CD4-positive, alpha-beta T cell (primary cell): ENCODE results near the gene NEMF. TPM values are rescaled to one million over a fixed set of nuclear protein-coding genes. Genes with fewer than 3 reads are reported as not detected.

Experiments
- ATAC-seq: fragments of 200-7000 bp; cut with Tn5 transposase; one replicate; pipeline ENCODE4 v1.10.0; 2022; ENCODE audit warnings: mild to moderate bottlenecking; ENCODE audit not compliant: poor library complexity
- CTCF ChIA-PET: fragments of 350-600 bp; sonication (Branson Sonifier 250); formaldehyde crosslinking; loops from one replicate; lab custom pipeline; 2021; ENCODE audit warnings: antibody characterized with exemption, inconsistent platforms; lab: Charles Lee
- POLR2A ChIA-PET: fragments of 350-600 bp; sonication (Branson Sonifier 250); formaldehyde crosslinking; loops from one replicate; lab custom pipeline; 2021; ENCODE audit warnings: antibody characterized with exemption, inconsistent platforms; lab: Charles Lee
- DNase-seq, 14 experiments: peaks; one replicate each; pipeline ENCODE4 v3.0.0-alpha.2; 2013 to 2020; ENCODE audit warnings: mixed read lengths in 2 of 14
- H3K27ac ChIP-seq, 2 donors: one replicate each; pipeline versions ENCODE4 v1.5.1 to v1.7.0; 2013; ENCODE audit warnings: low read length in 2 of 2, low read depth in 1 of 2, mild to moderate bottlenecking in 1 of 2
- H3K27me3 ChIP-seq, 2 experiments: 1 replicate in 1 of 2; 2 replicates in 1 of 2; pipeline versions ENCODE4 v1.6.1 to v1.7.0; 2013; ENCODE audit warnings: low read length in 2 of 2, control low read depth in 1 of 2, mild to moderate bottlenecking in 1 of 2, moderate library complexity in 1 of 2; ENCODE audit not compliant: insufficient read depth in 2 of 2, control insufficient read depth in 1 of 2
- H3K36me3 ChIP-seq: one replicate; pipeline ENCODE4 v1.6.1; 2013; ENCODE audit warnings: low read length, control low read depth; ENCODE audit not compliant: insufficient read depth
- H3K4me1 ChIP-seq: one replicate; pipeline ENCODE4 v1.6.1; 2013; ENCODE audit warnings: low read length, control low read depth; ENCODE audit not compliant: insufficient read depth
- H3K4me3 ChIP-seq: one replicate; pipeline ENCODE4 v1.5.1; 2013; ENCODE audit warnings: mild to moderate bottlenecking, low read length, moderate library complexity
- H3K9me3 ChIP-seq, 2 experiments: 1 replicate in 1 of 2; 2 replicates in 1 of 2; pipeline versions ENCODE4 v1.6.1 to v1.7.0; 2013; ENCODE audit warnings: low read length in 2 of 2, mild to moderate bottlenecking in 2 of 2, control low read depth in 1 of 2, moderate library complexity in 1 of 2; ENCODE audit not compliant: control insufficient read depth in 1 of 2, insufficient read depth in 1 of 2
- H3K27ac Mint-ChIP-seq: one replicate; pipeline ENCODE4 v1.8.0; 2020; ENCODE audit warnings: mixed read lengths
- H3K27me3 Mint-ChIP-seq: one replicate; pipeline ENCODE4 v1.8.0; 2021; ENCODE audit warnings: mixed read lengths
- H3K36me3 Mint-ChIP-seq: one replicate; pipeline ENCODE4 v1.8.0; 2021; ENCODE audit warnings: low read depth, mixed read lengths
- H3K4me1 Mint-ChIP-seq: one replicate; pipeline ENCODE4 v1.8.0; 2021; ENCODE audit warnings: low read depth, mixed read lengths
- H3K4me3 Mint-ChIP-seq: one replicate; pipeline ENCODE4 v1.8.0; 2020; ENCODE audit warnings: mild to moderate bottlenecking, mixed read lengths
- H3K9me3 Mint-ChIP-seq: one replicate; pipeline ENCODE4 v1.8.0; 2020; ENCODE audit warnings: mixed read lengths
- CTCF ChIP-seq: fragments of 200-600 bp; IDR thresholded peaks from one replicate; pipeline ENCODE4 v1.8.0; 2022; ENCODE audit warnings: antibody characterized with exemption, mild to moderate bottlenecking
- intact Hi-C, 2 experiments: fragments of 100-400 bp; cut with DNase I in 1 of 2; cut with micrococcal nuclease in 1 of 2; formaldehyde crosslinking; loops; one replicate each; pipeline versions ENCODE4 v1.15.1 to v1.9.0; 2023 to 2025; cut with DNase I, micrococcal nuclease
- total RNA-seq, 174 experiments: library from RNA in 2 of 174; stranded (reverse) in 2 of 174; gene quantifications; one replicate each; pipeline ENCODE4 v1.2.3 and lab custom pipeline; 2021 to 2026

The NEMF gene
- total RNA-seq, 2 experiments from 2014 or later, result 96.0 to 97.7 TPM

- Mint-ChIP-seq H3K27me3 (no peaks in the 10 kb centered on the region), H3K9me3 (no peaks in the 10 kb centered on the region), H3K4me3 (no peak overlapping the region), H3K36me3 (no peaks in the 10 kb centered on the region), H3K4me1 (peaks cover 18% of the 10 kb centered on the region), H3K27ac (no peak overlapping the region)
- ATAC-seq (peak; percentile 53), DNase-seq (peak in 3 of 14 experiments; percentile 38 to 52 (median 47))
- Histone ChIP-seq H3K27me3 (no peaks in the 10 kb centered on the region), H3K36me3 (no peaks in the 10 kb centered on the region), H3K9me3 (no peaks in the 10 kb centered on the region), H3K4me3 (no peak overlapping the region), H3K4me1 (peaks cover 17% of the 10 kb centered on the region), H3K27ac (peak overlapping the region in 1 of 2 donors; percentile 29)
- POLR2A ChIA-PET, result interaction anchor here (1.0 to 2.5 kb wide), 8 partner anchors 12 to 236 kb away, joined by 3 to 19 read pairs (median 10); partner anchors contain the start of genes ARF6 and VCPKMT
- CTCF ChIA-PET, result interaction anchor here (1.0 to 2.4 kb wide), 15 partner anchors 9 to 236 kb away, joined by 3 to 15 read pairs (median 5); partner anchors contain the start of genes ARF6, NEMF and VCPKMT
- no peak for TF ChIP-seq CTCF
- intact Hi-C loops, result no loop called here
Observed at GRCh38 chr14:49880267-49881064, 27.9 kb upstream of the NEMF start.

DNA sequence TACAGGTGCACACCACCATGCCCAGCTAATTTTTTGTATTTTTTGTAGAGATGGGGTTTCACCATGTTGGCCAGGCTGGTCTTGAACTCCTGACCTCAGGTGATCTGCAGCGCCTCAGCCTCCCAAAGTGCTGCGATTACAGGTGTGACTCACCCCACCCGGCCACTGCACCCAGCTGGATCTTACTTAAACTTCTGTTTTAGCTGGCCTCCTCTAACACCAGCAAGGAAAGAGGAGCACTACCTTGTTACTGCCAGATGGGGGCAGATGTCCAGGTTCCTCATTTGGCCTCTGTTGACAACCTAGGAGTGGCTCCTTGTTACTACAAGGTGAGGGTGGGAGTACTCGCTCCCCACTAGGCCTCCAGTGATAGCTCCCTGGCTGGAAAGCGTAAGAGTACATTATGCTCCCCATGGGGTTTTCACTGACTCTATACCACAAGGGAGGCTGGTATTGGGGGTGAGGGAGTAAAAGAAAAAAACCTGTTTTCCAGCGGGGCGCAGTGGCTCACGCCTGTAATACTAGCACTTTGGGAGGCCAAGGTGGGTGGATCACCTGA is 27.1 kb upstream of the NEMF start:
- Histone ChIP-seq H3K36me3 (no peaks in the 10 kb centered on the region), H3K27ac (no peak overlapping the region), H3K4me1 (peaks cover 17% of the 10 kb centered on the region), H3K27me3 (no peaks in the 10 kb centered on the region), H3K9me3 (no peaks in the 10 kb centered on the region), H3K4me3 (no peak overlapping the region)
- intact Hi-C loops, result loop anchor here in 1 of 2 experiments (1.0 kb wide), 1 partner anchor 226 kb away; no protein-coding TSS in a partner anchor
- H3K27me3 Mint-ChIP-seq, result no peaks in the 10 kb centered on the region
- no peak overlapping the region for H3K4me3 Mint-ChIP-seq
- peak; percentile 46 for TF ChIP-seq CTCF
- DNase-seq (peak; percentile 22 to 86 (median 38)), ATAC-seq (peak; percentile 94)
- ChIA-PET CTCF (interaction anchor here (0.5 to 2.4 kb wide), 18 partner anchors 8 to 237 kb away, joined by 3 to 15 read pairs (median 5); partner anchors contain the start of genes ARF6, NEMF and VCPKMT), POLR2A (interaction anchor here (0.8 to 2.5 kb wide), 10 partner anchors 12 to 237 kb away, joined by 3 to 19 read pairs (median 10); partner anchors contain the start of genes ARF6 and VCPKMT)
- peaks cover 18% of the 10 kb centered on the region for H3K4me1 Mint-ChIP-seq
- H3K9me3 Mint-ChIP-seq, result no peaks in the 10 kb centered on the region
- H3K36me3 Mint-ChIP-seq, result no peaks in the 10 kb centered on the region
- H3K27ac Mint-ChIP-seq, result peak overlapping the region; percentile 64

GRCh38 chr14:49876563-49877127 is 24.1 kb upstream of the NEMF start:
- H3K27ac Mint-ChIP-seq, result no peak overlapping the region
- H3K4me1 Mint-ChIP-seq, result peaks cover 17% of the 10 kb centered on the region
- no peaks in the 10 kb centered on the region for H3K9me3 Mint-ChIP-seq

More at GRCh38 chr14:49876563-49877127, 24.1 kb upstream of the NEMF start:
- no peaks in the 10 kb centered on the region for H3K36me3 Mint-ChIP-seq
- ATAC-seq, result no peak
- Histone ChIP-seq H3K4me1 (peaks cover 17% of the 10 kb centered on the region), H3K9me3 (no peaks in the 10 kb centered on the region), H3K4me3 (no peak overlapping the region), H3K27ac (no peak overlapping the region), H3K27me3 (no peaks in the 10 kb centered on the region), H3K36me3 (no peaks in the 10 kb centered on the region)
- DNase-seq, result no peak
- TF ChIP-seq CTCF, result no peak
- no peaks in the 10 kb centered on the region for H3K27me3 Mint-ChIP-seq
- CTCF ChIA-PET, result interaction anchor here (0.7 to 1.5 kb wide), 4 partner anchors 9 to 382 kb away, joined by 3 to 7 read pairs (median 3); no protein-coding TSS in a partner anchor
- POLR2A ChIA-PET, result interaction anchor here (1.4 kb wide), 1 partner anchor 127 kb away, joined by 4 read pairs; no protein-coding TSS in a partner anchor
- intact Hi-C loops, result no loop called here
- no peak overlapping the region for H3K4me3 Mint-ChIP-seq
